RPMI8226 (cell line): ENCODE measurements around the gene RPL27A.
"Not testable (repeated sequence)": the region's sequence is repeated elsewhere in the genome, so short reads cannot be mapped to it uniquely, and the experiment has no call there.

Experiments
- DNase-seq: peaks from one replicate; pipeline ENCODE4 v3.0.0-alpha.2; 2015

RPL27A gene

GRCh38 chr11:8682303-8683114 is at the start of gene RPL27A, which contains the start of gene TRIM66:
TSS of gene RPL27A (plus strand) at chr11:8682792. CDS start at chr11:8682814, 22 bp downstream.
TSS of gene TRIM66 (minus strand) at chr11:8682665. CDS start at chr11:8672274, 10,391 bp downstream.
- peak; percentile 94 for DNase-seq

GRCh38 chr11:8634498-8634897 is 48.1 kb upstream of the RPL27A start:
- DNase-seq: no peak

- no peak for DNase-seq
Observed at GRCh38 chr11:8636127-8636526, 46.5 kb upstream of the RPL27A start.

- DNase-seq: no peak
Observed at GRCh38 chr11:8638300-8638699, 44.3 kb upstream of the RPL27A start.

- no peak for DNase-seq
Observed at GRCh38 chr11:8639655-8640054, 42.9 kb upstream of the RPL27A start.

- DNase-seq: no peak
Observed at GRCh38 chr11:8640267-8640906, 42.2 kb upstream of the RPL27A start.

GRCh38 chr11:8641332-8641731 is 41.3 kb upstream of the RPL27A start:
- DNase-seq: no peak

- DNase-seq: no peak
Observed at GRCh38 chr11:8642196-8642841, 40.3 kb upstream of the RPL27A start.

- DNase-seq: no peak
Observed at GRCh38 chr11:8646873-8647272, 35.7 kb upstream of the RPL27A start.

GRCh38 chr11:8649361-8649760 is 33.2 kb upstream of the RPL27A start:
- no peak for DNase-seq

GRCh38 chr11:8650401-8650990 is 32.1 kb upstream of the RPL27A start:
- DNase-seq: no peak

- DNase-seq: no peak
Observed at GRCh38 chr11:8652140-8652539, 30.5 kb upstream of the RPL27A start.

GRCh38 chr11:8654503-8654902 is 28.1 kb upstream of the RPL27A start:
- no peak for DNase-seq

- no peak for DNase-seq
Observed at GRCh38 chr11:8656291-8656690, 26.3 kb upstream of the RPL27A start.

GRCh38 chr11:8658321-8659057 is 24.1 kb upstream of the RPL27A start:
- no peak for DNase-seq

GRCh38 chr11:8661001-8661795 is 21.4 kb upstream of the RPL27A start:
- no peak for DNase-seq

GRCh38 chr11:8665222-8665621 is 17.4 kb upstream of the RPL27A start:
- DNase-seq: no peak

- not testable (repeated sequence) for DNase-seq
Observed at GRCh38 chr11:8670081-8670480, 12.5 kb upstream of the RPL27A start.

- no peak for DNase-seq
Observed at GRCh38 chr11:8671193-8671612, 11.4 kb upstream of the RPL27A start.

- DNase-seq: no peak
Observed at GRCh38 chr11:8671651-8672062, 10.9 kb upstream of the RPL27A start.

GRCh38 chr11:8672346-8672745 is 10.2 kb upstream of the RPL27A start:
- no peak for DNase-seq

- no peak for DNase-seq
Observed at GRCh38 chr11:8674859-8675258, 7.7 kb upstream of the RPL27A start.
